GM21447 (cell line): Measurements from ENCODE around the gene TCF4.

ENCODE experiments used
- ATAC-seq: cut with Tn5 transposase; IDR thresholded peaks from one replicate; pipeline ENCODE4 v1.9.1; 2021; ENCODE audit not compliant: unreplicated experiment

The TCF4 gene

DNA sequence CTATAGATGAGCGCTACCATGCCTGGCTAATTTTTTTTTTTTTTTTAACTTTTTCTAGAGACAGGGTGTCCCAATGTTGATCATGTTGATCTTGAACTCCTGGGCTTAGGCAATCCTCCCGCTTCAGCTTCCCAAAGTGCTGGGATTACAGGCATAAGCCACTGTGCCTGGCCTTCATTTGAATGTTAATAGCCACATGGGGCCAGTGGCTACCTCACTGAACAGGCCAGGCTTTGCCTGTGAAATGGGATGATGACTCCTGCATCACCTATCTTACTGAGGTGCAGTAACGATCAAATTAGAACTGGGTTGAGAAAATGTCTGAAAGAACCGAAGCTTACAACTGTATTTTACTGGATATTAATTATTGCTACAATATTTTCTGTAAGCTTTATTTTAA, 278.7 kb downstream of the TCF4 start:
- no peak for ATAC-seq

DNA sequence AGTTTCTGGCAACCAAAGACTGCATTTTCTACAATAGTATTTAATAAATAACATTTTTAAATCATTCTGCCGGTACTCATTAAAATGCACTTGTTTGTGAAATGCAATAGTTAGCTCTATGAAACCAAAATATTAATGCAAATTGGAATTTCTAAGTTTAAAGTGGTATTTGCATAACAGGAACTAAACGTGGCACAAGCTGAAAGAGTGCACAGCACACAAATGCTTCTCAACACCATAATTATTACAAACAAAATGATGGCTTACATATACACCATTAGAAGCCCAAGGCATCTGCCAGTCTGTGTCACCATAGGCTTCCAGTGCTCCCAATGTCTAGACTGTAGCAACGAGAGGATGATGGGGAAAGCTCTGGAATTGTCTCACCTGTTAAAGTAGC, 280.5 kb downstream of the TCF4 start:
- no peak for ATAC-seq

DNA sequence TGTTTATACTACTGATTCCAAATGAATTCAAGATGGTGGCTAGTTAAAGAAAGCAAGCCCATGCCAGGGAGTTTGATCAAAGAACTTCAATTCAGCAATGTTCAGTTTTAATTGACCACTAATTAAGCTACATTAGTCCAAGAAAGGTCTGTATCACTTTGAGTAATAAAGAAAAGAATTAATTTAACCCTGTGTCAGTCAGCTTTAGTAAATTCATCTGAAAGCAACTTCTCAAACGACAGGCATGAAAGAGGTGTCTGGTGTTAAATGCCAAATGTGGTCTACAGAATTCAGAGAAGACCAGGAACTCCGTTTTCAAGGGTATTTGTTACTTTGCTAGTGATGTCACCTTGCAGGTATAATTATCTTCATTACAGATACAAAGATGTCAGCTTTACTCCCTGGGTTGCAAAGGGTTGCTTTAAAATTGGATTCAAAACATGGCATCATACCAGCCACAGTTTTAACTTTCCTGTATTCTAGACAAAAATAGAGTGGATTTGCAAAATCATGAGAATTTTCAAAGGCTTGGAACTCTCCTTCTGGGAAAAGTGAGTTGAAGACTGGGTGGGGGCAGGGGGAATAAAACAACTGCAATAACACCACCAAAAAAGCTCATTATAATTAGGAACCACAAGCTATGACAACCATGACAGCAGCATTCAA, 281.5 kb downstream of the TCF4 start:
- no peak for ATAC-seq

DNA sequence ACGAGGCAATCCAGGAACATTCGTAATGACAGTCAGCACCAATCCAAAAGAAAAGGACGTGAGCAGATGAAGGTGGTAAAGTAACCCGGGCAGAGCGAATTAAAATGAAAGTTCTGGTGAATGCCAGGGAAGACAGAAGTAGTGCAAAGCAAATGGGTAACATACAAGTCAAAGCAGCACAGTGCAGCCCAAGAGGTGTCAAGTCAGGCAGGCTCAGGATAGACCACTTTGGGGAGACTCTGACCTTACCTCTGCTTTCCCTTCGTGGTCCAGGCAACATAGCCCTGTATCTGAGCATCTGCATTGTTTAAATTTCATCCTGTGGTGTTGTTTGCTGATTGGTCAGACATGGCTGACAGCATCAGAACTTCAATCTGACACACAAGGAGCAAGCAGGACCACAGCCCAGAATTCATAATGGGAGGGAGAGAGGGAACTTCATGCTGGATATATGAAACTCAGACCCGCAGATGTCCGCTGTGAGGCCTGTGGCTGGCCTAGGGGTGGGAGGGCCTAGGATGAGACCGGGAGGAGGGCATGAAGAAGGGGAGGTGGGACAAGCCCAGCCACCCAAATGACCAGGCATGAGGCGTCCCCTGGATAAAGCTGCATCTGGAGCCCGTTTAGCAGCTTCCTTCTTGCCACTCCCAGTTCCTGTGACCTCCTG, 285.7 kb downstream of the TCF4 start:
- no peak for ATAC-seq

DNA sequence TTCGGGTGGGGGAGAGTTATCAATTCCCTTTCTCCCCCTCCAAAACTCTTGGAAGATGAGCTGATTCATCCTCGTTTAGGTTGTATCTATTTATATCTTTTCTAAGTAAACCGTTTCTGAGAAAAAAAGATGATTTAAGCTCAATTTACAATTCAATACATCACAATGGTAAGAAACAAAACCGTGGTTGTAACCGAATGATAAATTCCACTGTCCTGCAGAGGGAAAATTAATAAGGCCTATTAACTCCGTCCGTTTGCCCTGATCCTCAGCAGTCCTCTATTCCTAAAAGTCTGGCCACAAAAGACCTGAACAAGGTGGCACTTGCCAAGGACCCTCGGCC, 286.2 kb downstream of the TCF4 start:
- ATAC-seq: no peak

DNA sequence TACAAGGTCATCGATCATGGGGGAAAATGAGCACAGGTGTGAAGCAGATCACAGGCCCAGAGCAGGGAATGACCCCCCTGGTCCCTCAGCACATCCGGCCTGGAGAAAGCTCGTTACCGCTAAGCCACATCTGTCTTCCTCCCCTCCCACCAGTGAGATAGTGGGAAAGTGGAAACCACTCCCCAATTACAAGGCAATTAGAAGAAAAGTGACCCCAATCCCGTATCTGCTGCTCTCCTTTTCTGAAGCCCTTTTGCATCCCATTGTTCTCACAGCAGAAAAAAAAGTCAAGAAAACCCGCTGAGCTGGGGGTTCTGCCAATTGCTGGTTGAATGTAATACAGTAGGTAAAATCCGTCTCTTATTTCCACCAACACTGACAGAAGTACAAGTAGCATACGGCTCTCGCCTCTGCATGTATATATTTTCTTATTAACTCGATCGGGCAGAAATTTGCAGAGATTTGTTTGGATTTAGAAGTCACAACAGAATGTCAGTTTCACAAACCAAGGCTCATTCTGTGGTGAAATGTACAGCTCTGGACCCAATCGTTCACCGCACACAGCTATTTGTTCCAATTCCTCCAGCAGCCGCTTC, 287.0 kb downstream of the TCF4 start:
- ATAC-seq: no peak

DNA sequence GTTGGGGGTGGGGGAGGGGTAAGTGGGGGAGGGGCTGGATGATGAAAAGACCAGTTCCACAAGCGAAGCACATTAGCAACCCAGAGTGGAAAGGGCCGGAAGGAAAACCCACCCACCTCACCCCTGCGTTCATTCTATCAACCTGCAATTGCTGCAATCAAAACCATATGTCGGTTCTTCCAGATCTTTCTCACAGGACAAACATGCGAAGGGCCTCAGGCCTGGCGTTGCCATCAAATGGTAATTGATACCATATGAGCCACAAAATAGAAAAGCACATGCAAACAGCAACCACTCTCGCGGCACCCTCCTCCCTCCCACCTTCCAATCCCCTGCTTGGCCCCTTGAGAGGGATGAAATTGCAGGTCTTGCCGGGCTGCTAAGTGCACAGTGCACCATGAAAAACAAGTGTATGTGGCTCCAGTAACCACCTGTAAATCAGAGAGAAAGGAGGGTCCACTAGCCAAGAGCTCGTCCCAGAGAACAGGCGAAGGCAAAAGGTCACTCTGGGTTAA, 287.5 kb downstream of the TCF4 start:
- ATAC-seq: no peak

DNA sequence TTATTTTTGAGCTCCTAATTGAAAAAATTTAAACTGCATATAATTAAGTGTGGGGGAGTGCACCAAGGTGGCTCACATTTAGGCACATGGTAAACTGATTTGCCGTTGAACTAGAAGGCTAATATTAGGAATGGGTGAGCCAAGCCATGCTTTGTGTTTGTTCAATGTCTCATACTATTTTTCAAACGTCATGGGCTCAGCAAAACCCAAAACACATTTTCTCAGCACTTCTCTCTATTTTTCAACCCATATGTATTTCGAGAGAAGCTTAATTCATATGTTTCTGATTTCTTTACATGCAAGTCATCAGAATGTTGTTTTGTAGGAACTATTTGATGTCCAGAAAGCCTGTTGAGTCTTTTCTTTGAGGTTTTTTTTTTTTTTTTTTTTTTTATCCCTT, 291.2 kb downstream of the TCF4 start:
- no peak for ATAC-seq

DNA sequence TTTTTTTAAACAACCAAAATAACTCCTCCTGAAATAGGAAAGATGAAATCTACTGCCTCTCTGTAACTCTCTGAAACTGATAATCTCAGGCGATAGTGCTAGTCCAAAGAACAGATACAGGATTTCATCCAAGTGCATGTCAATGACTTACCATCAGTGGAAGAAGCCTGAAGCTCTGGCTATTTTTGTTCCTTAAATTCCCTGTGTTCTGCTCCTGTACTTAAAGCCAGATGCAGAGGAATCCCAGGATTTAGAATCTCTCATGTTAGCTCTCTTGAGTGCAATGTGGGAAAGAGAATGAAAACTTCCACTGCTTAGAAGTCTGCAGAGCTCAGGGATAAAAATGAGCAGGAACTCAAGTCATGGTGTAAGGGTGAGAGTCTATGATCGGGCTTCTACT, 291.9 kb downstream of the TCF4 start:
- no peak for ATAC-seq

DNA sequence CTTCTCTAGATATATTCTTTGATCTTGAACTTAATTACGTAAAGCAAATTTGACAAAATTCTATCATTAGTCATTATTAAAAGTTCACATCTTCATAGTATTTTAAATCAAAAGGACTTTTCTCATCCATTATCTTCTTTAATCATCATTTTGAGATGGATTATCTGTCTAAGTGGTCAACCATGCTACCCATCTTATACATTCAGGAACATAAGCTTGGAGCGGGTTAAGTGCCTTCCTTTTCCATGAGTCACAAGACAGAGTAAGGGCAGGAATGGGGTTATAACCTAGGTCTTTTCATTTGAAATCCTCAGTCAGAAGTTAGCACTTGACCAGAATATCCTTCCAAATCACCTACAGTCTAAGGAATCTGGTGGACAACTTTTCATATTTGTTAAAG, 297.1 kb downstream of the TCF4 start:
- ATAC-seq: no peak

DNA sequence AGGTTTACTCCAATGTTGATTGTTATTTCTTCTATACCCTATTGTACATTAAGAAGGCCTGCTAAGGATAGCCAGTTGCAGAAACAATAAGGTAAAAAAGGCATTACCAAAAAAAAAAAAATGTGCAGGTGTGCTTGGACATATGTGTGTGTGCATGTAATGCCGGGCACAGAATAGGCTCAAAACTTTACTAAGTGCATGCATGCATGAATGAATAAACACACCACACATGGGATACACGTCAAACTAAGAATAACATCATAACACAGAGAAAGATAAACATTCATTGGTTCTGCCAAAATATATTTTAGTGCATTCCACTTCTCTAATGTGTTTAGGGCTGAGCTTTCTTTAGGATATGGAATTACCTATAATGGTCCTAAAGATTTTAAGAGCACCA, 298.2 kb downstream of the TCF4 start:
- ATAC-seq: peak; percentile 56

DNA sequence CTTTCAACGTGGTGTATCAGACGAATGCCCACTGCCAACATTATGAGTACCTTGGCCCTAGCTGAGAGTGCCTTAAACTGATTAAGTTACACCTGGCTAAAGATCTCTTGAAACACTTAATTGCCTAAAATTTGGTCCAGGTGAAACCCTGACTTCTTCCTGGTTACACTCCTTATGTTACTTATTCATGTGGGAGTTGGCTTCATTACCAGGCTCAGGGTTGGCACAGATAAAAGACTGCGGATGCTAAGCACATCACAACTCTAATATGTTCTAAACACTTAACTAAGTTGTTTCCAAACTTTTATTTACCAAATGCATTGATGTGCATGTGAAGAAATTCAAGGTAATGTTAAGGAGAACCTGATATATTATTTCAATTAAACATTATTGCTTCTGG, 298.9 kb downstream of the TCF4 start:
- ATAC-seq: no peak

DNA sequence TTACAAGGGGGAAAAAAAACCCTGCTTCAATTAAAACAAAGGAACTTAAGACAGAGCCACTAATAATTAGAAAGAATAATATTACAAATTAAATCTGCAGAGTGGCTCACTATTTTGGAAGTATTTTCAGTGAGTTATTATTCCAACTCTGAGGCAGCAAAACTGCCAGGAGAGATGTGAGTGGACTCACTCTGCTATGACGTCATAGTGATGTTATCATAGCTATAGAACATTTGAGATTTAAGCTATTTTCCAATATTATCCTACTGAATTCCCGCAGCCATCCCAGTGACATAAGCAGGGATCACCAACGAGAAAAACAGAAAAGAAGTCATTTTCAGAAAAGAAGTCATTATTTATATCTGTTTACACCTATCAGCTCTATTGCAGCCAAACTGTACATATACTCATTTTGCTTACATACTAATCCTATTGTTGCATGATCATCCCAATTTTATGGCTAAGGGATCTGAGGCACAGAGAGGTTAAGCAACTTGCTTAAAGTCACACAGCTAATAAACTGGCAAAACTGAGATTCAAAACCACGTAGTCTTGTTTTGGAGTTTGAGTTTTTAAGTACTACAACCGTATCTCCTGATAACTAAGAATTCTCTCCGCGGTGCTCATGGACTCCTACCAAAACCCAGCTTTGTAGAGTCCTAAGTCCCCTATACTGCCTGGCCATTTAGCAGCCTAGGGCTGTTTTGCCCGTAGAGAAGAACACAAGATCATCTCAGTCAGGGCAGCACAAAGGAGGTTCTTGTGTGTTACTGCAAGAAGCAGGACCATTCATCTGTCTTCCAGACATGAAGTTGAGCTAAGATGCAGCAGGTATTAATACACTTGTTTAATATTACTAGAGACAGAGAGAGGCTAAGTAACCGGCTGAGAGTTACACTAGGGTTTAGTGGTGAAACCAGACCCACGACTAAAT, 299.8 kb downstream of the TCF4 start:
- no peak for ATAC-seq

DNA sequence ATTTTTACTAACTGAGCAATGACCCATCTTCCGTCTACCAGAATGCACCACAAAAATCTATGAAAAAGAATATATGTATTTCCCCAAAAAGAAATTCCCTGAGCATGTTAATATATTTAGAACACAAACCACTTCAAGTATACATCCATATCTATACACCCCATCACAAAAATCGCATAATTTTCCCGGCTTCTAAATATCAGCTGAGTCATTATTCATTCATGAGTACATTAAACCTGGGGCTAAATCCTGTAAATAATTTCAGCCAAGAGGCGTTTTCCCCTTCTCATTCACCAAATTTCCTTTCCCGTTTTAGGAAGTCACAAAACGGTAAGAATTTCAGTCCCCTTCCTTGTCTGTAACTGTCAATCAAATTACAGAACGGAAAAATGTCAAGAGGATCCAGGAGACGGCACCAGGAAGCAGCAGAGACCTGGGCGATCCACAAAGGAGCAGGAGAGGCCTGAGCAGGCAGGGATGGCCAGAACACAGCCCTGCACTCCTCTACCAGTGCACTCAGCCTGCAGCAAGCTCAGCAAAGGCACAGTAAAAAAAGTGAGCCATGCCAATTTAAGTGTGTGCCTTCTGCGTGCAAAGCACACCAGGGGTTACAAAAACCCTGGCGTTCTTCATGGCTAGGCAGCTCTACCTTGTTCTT, 300.7 kb downstream of the TCF4 start:
- ATAC-seq: no peak

DNA sequence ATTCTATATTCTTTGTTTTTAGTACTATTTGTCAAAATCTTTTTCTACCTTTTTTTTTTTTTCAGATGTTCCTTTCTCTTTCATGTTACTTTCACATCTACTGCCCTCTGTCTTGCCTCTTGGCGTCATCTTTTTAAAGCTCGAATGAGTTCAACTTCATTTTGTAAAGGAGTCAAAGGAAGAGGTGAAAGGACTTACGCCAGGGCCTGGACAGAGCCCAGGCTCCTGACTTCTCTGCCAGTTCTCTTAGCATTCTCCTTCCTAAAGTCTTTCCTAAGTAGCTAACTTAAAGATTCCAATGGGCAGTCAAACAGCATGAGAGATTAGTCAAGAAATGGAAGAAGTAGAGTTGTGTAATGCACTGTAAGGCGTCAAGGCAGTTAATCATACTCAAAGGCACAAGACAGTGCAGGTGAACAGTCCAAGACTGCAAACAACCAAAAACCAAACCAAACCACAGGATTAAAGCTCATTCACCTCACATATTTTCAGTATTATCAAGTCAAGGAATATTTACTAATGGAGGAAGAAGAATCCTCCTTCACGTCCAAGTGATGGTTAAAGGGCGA, 301.7 kb downstream of the TCF4 start:
- ATAC-seq: no peak

DNA sequence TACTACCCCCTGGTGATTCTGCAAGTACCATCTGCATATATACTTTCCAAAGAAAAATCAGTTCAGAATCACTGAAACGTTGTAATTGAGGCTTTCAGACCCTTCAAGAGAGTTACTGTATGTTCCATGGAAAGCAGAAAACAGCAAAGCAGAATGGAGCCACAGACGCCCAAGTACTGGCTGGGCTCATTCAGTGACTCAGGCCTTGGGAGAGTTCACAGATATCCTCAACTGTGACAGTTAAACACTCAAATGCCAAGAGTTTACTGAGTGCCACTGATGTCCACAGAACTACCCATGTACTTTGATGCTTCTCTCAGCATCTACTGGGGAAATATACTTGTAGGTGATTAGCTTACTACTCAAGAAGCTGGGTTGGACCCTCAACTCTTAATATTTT, 303.4 kb downstream of the TCF4 start:
- ATAC-seq: no peak

DNA sequence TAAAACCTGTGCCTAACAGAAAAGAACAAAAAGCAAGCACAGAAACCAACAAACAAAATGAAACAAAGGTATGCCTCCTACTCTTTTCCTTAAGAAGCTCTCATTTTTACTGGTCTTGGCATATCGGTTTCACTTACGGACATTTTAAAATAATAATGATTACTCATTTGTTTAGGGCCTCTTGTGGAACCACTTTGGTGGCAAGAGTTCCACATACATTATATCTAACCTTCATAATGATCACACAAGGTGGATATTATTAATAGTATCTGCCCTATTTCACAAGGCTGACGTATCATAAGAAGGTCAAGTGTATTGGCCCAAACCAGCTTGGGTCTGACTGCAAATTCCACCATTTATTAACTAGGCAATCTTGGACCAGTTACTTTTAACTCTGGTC, 304.7 kb downstream of the TCF4 start:
- ATAC-seq: peak; percentile 52

DNA sequence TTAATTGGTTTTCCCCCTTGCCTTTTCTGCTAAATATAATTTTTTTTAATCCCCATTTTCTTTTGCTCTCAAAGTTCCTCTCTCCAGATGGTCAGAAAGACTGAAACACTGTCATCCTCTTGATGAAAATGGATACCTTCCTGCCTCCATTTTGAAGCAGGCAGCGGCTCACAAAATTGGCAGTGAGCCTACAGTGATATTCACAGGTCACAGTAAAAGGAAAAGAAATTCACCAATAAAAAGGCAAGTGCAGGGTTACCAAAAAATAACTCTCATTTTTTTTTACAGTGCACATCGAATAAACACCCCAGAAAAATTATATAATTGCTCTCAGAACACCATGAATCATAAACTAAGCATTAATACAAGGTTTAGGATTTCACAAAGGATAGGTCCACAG, 307.5 kb downstream of the TCF4 start:
- ATAC-seq: no peak

DNA sequence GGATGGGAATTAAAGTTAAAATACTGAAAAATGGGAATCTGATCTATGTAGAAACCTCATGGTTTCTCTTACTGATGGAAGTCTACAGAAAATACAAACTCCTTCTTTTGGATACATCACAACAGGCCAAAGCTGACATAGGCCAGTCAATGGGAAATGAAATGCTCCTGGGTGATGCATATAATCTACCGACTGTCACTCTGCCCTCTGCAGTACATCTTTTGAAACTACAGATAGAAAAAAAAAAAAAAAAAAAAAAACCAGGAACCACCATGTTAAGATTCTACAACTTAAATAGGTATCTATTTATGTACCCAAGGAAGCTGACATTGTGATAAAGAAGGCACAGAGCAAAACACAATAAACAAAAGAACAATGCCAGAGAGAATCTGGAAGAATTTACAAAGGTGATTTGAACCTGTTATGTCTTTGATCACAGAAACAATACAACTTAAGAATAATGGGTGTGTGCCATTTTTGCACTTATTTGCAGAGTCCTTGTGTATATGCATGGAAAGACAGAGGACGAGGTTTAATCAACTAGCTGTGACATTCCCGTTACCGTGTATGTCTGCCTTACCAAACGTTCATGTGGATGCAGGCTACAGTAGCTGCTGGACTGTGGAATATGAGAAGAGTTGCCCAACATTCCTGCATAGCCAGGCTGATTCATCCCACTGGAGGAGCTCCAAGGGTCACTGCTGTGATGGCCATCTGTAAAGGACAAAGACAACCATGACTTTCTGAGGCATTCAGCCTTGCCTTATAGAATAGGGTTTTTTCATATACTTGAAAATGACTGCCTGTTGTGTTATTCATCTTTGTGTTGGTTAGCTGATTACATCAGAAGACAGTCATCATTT, 312.7 kb downstream of the TCF4 start:
- ATAC-seq: no peak
